Right atrium auricular region (tissue), 2 donors: ENCODE results near the gene MYADM. TPM values are rescaled to one million over a fixed set of nuclear protein-coding genes. Genes with fewer than 3 reads are reported as not detected.

Source experiments
- DNase-seq: peaks from one replicate; pipeline ENCODE4 v3.0.0-alpha.2; 2019; ENCODE audit warnings: low spot score
- H3K27ac ChIP-seq, 2 donors: fragments of 200-600 bp; sonication (generic); 1 replicate in 1 of 2; 2 replicates in 1 of 2; pipeline ENCODE4 v1.5.1; 2016 to 2019
- H3K27me3 ChIP-seq, 2 donors: fragments of 200-600 bp; sonication (generic); one replicate each; pipeline versions ENCODE4 v1.5.1 to v1.6.0; 2017 to 2019
- H3K36me3 ChIP-seq: fragments of 200-600 bp; sonication (generic); one replicate; pipeline ENCODE4 v1.5.1; 2016
- H3K4me1 ChIP-seq, 2 donors: fragments of 200-600 bp; sonication (generic); one replicate each; pipeline versions ENCODE4 v1.5.1 to v1.6.0; 2017 to 2019
- H3K4me3 ChIP-seq, 2 donors: fragments of 200-600 bp; sonication (generic); 1 replicate in 1 of 2; 2 replicates in 1 of 2; pipeline ENCODE4 v1.5.1; 2017 to 2019; ENCODE audit warnings: mild to moderate bottlenecking in 1 of 2, moderate library complexity in 1 of 2
- H3K9me3 ChIP-seq, 2 donors: fragments of 200-600 bp; sonication (generic); one replicate each; pipeline ENCODE4 v1.5.1; 2019
- total RNA-seq, 2 donors: library from RNA; depleted of rRNA; stranded (reverse); fragments of >200 nt; gene quantifications; one replicate each; pipeline ENCODE4 v1.1.0, GENCODE V29; 2016
- TF ChIP-seq, protein P1 (sequence below), 2 donors: fragments of 200-600 bp; sonication (generic); IDR thresholded peaks; one replicate each; pipeline ENCODE4 v1.5.1; 2019; ENCODE audit warnings: antibody characterized with exemption in 2 of 2

The MYADM gene
- total RNA-seq, 2 donors from 2014 or later, result 117 to 150 TPM

GRCh38 chr19:53849237-53849676 lies 18.4 kb upstream of the MYADM start:
- Histone ChIP-seq H3K27ac (peak overlapping the region; percentile 26 to 40), H3K27me3 (no peaks in the 10 kb centered on the region)

GRCh38 chr19:53853707-53854106 lies 14.0 kb upstream of the MYADM start:
- Histone ChIP-seq H3K4me1 (peaks cover 0 to 17% of the 10 kb centered on the region in 2 donors), H3K4me3 (no peak overlapping the region), H3K27ac (no peak overlapping the region), H3K9me3 (no peaks in the 10 kb centered on the region), H3K27me3 (no peaks in the 10 kb centered on the region), H3K36me3 (no peaks in the 10 kb centered on the region)
- TF ChIP-seq, protein P1, sequence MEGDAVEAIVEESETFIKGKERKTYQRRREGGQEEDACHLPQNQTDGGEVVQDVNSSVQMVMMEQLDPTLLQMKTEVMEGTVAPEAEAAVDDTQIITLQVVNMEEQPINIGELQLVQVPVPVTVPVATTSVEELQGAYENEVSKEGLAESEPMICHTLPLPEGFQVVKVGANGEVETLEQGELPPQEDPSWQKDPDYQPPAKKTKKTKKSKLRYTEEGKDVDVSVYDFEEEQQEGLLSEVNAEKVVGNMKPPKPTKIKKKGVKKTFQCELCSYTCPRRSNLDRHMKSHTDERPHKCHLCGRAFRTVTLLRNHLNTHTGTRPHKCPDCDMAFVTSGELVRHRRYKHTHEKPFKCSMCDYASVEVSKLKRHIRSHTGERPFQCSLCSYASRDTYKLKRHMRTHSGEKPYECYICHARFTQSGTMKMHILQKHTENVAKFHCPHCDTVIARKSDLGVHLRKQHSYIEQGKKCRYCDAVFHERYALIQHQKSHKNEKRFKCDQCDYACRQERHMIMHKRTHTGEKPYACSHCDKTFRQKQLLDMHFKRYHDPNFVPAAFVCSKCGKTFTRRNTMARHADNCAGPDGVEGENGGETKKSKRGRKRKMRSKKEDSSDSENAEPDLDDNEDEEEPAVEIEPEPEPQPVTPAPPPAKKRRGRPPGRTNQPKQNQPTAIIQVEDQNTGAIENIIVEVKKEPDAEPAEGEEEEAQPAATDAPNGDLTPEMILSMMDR (IDR thresholded peaks at IDR 0.05), result no peak
- no peak for DNase-seq

More at GRCh38 chr19:53849237-53849676, 18.4 kb upstream of the MYADM start:
- H3K4me1 ChIP-seq, result peaks cover 0 to 15% of the 10 kb centered on the region in 2 donors
- TF ChIP-seq, protein P1 (IDR thresholded peaks at IDR 0.05), result no peak
- no peaks in the 10 kb centered on the region for H3K36me3 ChIP-seq
- no peak overlapping the region for H3K4me3 ChIP-seq
- DNase-seq, result no peak
- H3K9me3 ChIP-seq, result no peaks in the 10 kb centered on the region

DNA sequence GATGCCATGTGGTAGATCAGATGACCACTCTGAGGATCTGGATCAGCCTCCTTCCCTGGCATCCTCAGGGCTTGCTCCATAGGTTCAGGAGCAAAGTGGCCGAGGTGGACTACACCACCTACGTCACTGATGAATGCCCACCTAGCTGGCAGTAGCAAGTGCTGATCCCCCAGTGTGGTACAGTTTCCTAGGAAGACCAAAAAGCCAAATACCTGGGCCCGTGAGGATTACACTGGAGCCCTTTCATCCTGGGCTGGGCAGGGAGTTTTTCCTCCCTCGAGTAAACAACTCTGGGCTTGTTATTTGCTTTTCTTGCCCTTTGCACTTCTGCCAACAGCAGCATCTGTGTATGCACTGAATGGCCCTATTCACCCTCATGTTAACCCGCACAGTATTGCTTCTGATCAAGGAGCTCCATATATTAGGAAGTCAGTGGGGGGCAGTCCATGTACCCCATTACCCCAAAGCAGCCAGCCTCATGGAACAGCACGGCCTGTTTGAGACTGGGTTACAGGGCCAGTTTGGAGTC lies 3.3 kb upstream of the MYADM start:
- Histone ChIP-seq H3K27me3 (no peaks in the 10 kb centered on the region), H3K36me3 (no peaks in the 10 kb centered on the region), H3K9me3 (no peaks in the 10 kb centered on the region), H3K4me1 (peaks cover 0 to 22% of the 10 kb centered on the region in 2 donors), H3K27ac (no peak overlapping the region), H3K4me3 (no peak overlapping the region)
- no peak for DNase-seq
- TF ChIP-seq, protein P1 (IDR thresholded peaks at IDR 0.05), result no peak

- TF ChIP-seq, protein P1 (IDR thresholded peaks at IDR 0.05), result no peak
- no peak for DNase-seq
- peak overlapping the region in 1 of 2 donors; percentile 85 for H3K4me3 ChIP-seq
These were observed 2.2 kb upstream of the MYADM start for GRCh38 chr19:53865523-53865917.

DNA sequence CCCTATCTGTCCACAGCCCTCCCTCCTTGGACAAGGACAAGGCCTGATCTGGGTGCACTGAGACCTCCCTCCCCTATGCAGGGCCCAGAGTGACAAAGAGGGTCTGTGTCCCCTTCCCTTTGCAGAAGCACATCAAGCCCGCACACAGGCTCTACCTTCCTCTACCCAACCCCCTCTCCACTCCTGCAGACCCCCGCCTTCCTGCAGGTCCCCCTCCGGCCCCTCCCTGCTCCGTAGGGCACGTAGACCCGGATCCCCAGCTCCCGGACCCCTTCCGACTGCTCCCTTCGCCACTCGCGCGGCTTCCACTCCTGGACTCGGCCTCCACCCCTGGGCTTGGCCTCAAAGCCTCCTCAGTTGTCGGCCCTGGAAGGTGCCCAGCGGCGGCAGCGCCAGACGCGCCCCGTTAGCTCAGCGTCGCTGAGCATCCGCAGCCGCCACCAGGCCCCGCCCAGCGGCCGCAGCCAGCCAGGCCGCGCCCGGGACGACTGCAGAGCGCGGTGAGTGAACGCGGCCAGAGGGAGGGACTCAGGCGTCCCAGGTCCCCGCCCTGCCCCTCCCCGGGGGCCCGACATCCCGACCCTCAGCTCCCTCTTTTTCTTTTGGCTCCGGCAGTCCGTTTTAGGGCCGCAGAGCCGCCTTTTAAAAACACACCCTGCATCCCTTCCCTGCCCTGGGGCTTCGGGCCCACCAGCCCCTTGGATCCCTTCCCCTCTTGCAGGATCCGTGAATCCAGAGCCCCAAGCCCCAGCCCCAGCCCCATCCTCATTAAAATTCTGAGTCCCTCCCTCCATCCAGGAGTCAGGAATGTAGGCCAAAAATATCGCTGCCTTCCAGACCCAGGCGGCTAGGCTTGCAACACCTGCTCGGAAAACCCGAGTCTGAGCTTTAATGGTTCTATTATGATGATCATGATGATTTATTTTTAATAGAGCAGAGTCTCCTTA lies 1.5 kb upstream of the MYADM start:
- no peaks in the 10 kb centered on the region for H3K9me3 ChIP-seq
- peak overlapping the region; percentile 97 for H3K27ac ChIP-seq
- TF ChIP-seq, protein P1 (IDR thresholded peaks at IDR 0.05), result peak in 1 of 2 donors; percentile 24
- peak; percentile 84 for DNase-seq
- H3K4me1 ChIP-seq, result peaks cover 0 to 38% of the 10 kb centered on the region in 2 donors
- H3K36me3 ChIP-seq, result no peaks in the 10 kb centered on the region
- H3K27me3 ChIP-seq, result no peaks in the 10 kb centered on the region
- peak overlapping the region; percentile 85 to 87 for H3K4me3 ChIP-seq

More at GRCh38 chr19:53865523-53865917, 2.2 kb upstream of the MYADM start:
- Histone ChIP-seq H3K27me3 (no peaks in the 10 kb centered on the region), H3K4me1 (peaks cover 0 to 32% of the 10 kb centered on the region in 2 donors), H3K27ac (peak overlapping the region; percentile 97), H3K9me3 (no peaks in the 10 kb centered on the region), H3K36me3 (no peaks in the 10 kb centered on the region)
